Calu3 (cell line): ENCODE measurements around the gene SSBP4. TPM values are rescaled to one million over a fixed set of nuclear protein-coding genes. Genes with fewer than 3 reads are reported as not detected.

ENCODE experiments used
- BruUV-seq: library from RNA; stranded (reverse); fragments of 400-500 nt; replicated peaks from 2 replicates; lab custom pipeline; 2021; lab: Mats Ljungman, UMichigan
- CTCF ChIA-PET: fragments of 300-600 bp; sonication (Branson Sonifier 250); formaldehyde crosslinking; loops from one replicate; lab custom pipeline; 2022; ENCODE audit warnings: antibody characterized with exemption; lab: Charles Lee
- DNase-seq: peaks from one replicate; pipeline ENCODE4 v3.0.0; 2022
- H3K27ac Mint-ChIP-seq: one replicate; pipeline ENCODE4 v1.8.0; 2022; ENCODE audit warnings: mixed read lengths; ENCODE audit not compliant: unreplicated experiment
- H3K27me3 Mint-ChIP-seq: one replicate; pipeline ENCODE4 v1.8.0; 2022; ENCODE audit warnings: mixed read lengths; ENCODE audit not compliant: unreplicated experiment
- H3K36me3 Mint-ChIP-seq: one replicate; pipeline ENCODE4 v1.8.0; 2022; ENCODE audit warnings: mild to moderate bottlenecking, moderate library complexity, mixed read lengths; ENCODE audit not compliant: insufficient read depth, unreplicated experiment
- H3K4me1 Mint-ChIP-seq: one replicate; pipeline ENCODE4 v1.8.0; 2022; ENCODE audit warnings: mild to moderate bottlenecking, low read depth, mixed read lengths; ENCODE audit not compliant: unreplicated experiment
- H3K4me3 Mint-ChIP-seq: one replicate; pipeline ENCODE4 v1.8.0; 2022; ENCODE audit warnings: mild to moderate bottlenecking, low read depth, moderate library complexity, mixed read lengths; ENCODE audit not compliant: unreplicated experiment
- H3K9me3 Mint-ChIP-seq: one replicate; pipeline ENCODE4 v1.8.0; 2022; ENCODE audit warnings: low read depth, mixed read lengths; ENCODE audit not compliant: unreplicated experiment
- intact Hi-C: fragments of 100-400 bp; cut with micrococcal nuclease; formaldehyde crosslinking; loops from one replicate; pipeline ENCODE4 v1.10.0; 2022; ENCODE audit not compliant: unreplicated experiment
- total RNA-seq: library from RNA; stranded (reverse); gene quantifications from 2 replicates; pipeline ENCODE4 v1.2.3, GENCODE V29; 2022
- TF ChIP-seq, protein P1 (sequence below): fragments of 200-600 bp; IDR thresholded peaks from one replicate; pipeline ENCODE4 v1.8.0; 2022; ENCODE audit warnings: antibody characterized with exemption; ENCODE audit not compliant: unreplicated experiment

Gene SSBP4
- total RNA-seq, 1 experiment from 2014 or later = 51.5 TPM

GRCh38 chr19:18456974-18457373 lies 37.8 kb downstream of the SSBP4 start:
- BruUV-seq = no TSS peak
- H3K27ac Mint-ChIP-seq = no peak overlapping the region
- no peaks in the 10 kb centered on the region for H3K4me1 Mint-ChIP-seq
- DNase-seq = no peak
- H3K27me3 Mint-ChIP-seq = no peaks in the 10 kb centered on the region
- intact Hi-C loops = no loop called here
- H3K9me3 Mint-ChIP-seq = no peaks in the 10 kb centered on the region
- CTCF ChIA-PET = no interaction called here
- TF ChIP-seq, protein P1, sequence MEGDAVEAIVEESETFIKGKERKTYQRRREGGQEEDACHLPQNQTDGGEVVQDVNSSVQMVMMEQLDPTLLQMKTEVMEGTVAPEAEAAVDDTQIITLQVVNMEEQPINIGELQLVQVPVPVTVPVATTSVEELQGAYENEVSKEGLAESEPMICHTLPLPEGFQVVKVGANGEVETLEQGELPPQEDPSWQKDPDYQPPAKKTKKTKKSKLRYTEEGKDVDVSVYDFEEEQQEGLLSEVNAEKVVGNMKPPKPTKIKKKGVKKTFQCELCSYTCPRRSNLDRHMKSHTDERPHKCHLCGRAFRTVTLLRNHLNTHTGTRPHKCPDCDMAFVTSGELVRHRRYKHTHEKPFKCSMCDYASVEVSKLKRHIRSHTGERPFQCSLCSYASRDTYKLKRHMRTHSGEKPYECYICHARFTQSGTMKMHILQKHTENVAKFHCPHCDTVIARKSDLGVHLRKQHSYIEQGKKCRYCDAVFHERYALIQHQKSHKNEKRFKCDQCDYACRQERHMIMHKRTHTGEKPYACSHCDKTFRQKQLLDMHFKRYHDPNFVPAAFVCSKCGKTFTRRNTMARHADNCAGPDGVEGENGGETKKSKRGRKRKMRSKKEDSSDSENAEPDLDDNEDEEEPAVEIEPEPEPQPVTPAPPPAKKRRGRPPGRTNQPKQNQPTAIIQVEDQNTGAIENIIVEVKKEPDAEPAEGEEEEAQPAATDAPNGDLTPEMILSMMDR = no peak
- H3K4me3 Mint-ChIP-seq = no peak overlapping the region
- H3K36me3 Mint-ChIP-seq = peaks cover 19% of the 10 kb centered on the region

GRCh38 chr19:18457483-18458331 lies 38.5 kb downstream of the SSBP4 start:
- no peak for DNase-seq
- BruUV-seq = no TSS peak
- CTCF ChIA-PET = no interaction called here
- H3K27ac Mint-ChIP-seq = no peak overlapping the region
- TF ChIP-seq, protein P1 = no peak
- H3K36me3 Mint-ChIP-seq = peaks cover 19% of the 10 kb centered on the region
- no peak overlapping the region for H3K4me3 Mint-ChIP-seq
- intact Hi-C loops = no loop called here
- no peaks in the 10 kb centered on the region for H3K4me1 Mint-ChIP-seq
- H3K27me3 Mint-ChIP-seq = no peaks in the 10 kb centered on the region
- no peaks in the 10 kb centered on the region for H3K9me3 Mint-ChIP-seq

DNA sequence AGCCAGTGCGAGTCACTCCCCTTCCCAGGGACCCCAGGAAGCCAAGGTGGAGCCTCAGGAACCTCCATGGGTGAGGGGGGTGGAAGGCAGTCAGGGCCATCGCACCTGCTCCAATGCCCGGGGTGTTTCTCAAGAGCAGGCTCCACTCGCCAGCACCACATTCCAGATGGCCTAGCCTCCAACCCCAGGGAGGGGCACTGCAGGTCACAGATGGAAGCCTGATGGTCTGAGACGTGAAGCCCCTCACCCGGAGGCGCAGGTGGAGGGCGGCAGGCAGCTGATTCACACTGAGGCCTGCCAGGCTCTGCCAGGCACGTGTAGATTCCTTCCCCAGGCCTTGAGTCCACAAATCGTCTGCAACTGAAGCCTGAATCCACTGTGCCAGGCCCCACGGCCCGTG lies 41.7 kb downstream of the SSBP4 start:
- intact Hi-C loops = loop anchor here (10.0 kb wide), 1 partner anchor 114 kb away; the partner anchor contains the start of gene UBA52
- Mint-ChIP-seq H3K27me3 (no peaks in the 10 kb centered on the region), H3K4me3 (no peak overlapping the region), H3K4me1 (no peaks in the 10 kb centered on the region), H3K9me3 (no peaks in the 10 kb centered on the region), H3K36me3 (peaks cover 19% of the 10 kb centered on the region), H3K27ac (no peak overlapping the region)
- no TSS peak for BruUV-seq
- TF ChIP-seq, protein P1 = no peak
- CTCF ChIA-PET = no interaction called here
- no peak for DNase-seq

- TF ChIP-seq, protein P1 = no peak
- Mint-ChIP-seq H3K4me1 (no peaks in the 10 kb centered on the region), H3K27me3 (no peaks in the 10 kb centered on the region), H3K36me3 (peaks cover 14% of the 10 kb centered on the region), H3K9me3 (no peaks in the 10 kb centered on the region), H3K4me3 (no peak overlapping the region), H3K27ac (no peak overlapping the region)
- intact Hi-C loops = loop anchor here (10.0 kb wide), 1 partner anchor 113 kb away; the partner anchor contains the start of gene UBA52
- BruUV-seq = no TSS peak
- CTCF ChIA-PET = interaction anchor here (0.7 to 2.1 kb wide), 3 partner anchors 10 to 58 kb away, joined by 3 to 11 read pairs (median 5); no protein-coding TSS in a partner anchor
- DNase-seq = no peak
Measured at GRCh38 chr19:18461471-18461870, 42.3 kb downstream of the SSBP4 start.
